H9 (cell line): ENCODE measurements around the gene ACACB. TPM values are rescaled to one million over a fixed set of nuclear protein-coding genes. Genes with fewer than 3 reads are reported as not detected.

Experiments
- DNase-seq: peaks from one replicate; pipeline ENCODE4 v3.0.0-alpha.2; 2017
- H2AFZ ChIP-seq: one replicate; pipeline ENCODE4 v1.6.1; 2013; ENCODE audit warnings: mild to moderate bottlenecking, low read length, control low read depth, moderate library complexity
- H2AK5ac ChIP-seq: 2 replicates; pipeline ENCODE4 v1.6.1; 2013; ENCODE audit warnings: low read length, control low read depth, mixed read lengths; ENCODE audit not compliant: insufficient read length
- H2BK120ac ChIP-seq: one replicate; pipeline ENCODE4 v1.6.1; 2013; ENCODE audit warnings: low read depth, mild to moderate bottlenecking, low read length, control low read depth, inconsistent platforms; ENCODE audit not compliant: poor library complexity, severe bottlenecking
- H2BK12ac ChIP-seq: 2 replicates; pipeline ENCODE4 v1.6.1; 2013; ENCODE audit warnings: low read length, control low read depth, mixed read lengths, low read depth; ENCODE audit not compliant: insufficient read length
- H2BK15ac ChIP-seq: 2 replicates; pipeline ENCODE4 v1.6.1; 2013; ENCODE audit warnings: low read depth, low read length, control low read depth
- H2BK20ac ChIP-seq: one replicate; pipeline ENCODE4 v1.6.1; 2013; ENCODE audit warnings: low read depth, mild to moderate bottlenecking, low read length, control low read depth, inconsistent platforms; ENCODE audit not compliant: poor library complexity, severe bottlenecking
- H2BK5ac ChIP-seq: 2 replicates; pipeline ENCODE4 v1.6.1; 2013; ENCODE audit warnings: low read length, control low read depth, mixed read lengths; ENCODE audit not compliant: insufficient read length
- H3K14ac ChIP-seq: 2 replicates; pipeline ENCODE4 v1.6.1; 2013; ENCODE audit warnings: low read length, control low read depth; ENCODE audit not compliant: insufficient read depth
- H3K18ac ChIP-seq: 2 replicates; pipeline ENCODE4 v1.6.1; 2013; ENCODE audit warnings: low read depth, mild to moderate bottlenecking, mixed read lengths, low read length, control low read depth; ENCODE audit not compliant: insufficient read length
- H3K23ac ChIP-seq: 2 replicates; pipeline ENCODE4 v1.6.1; 2013; ENCODE audit warnings: low read length, control low read depth, mixed read lengths, low read depth; ENCODE audit not compliant: insufficient read length
- H3K23me2 ChIP-seq: 2 replicates; pipeline ENCODE4 v1.6.1; 2013; ENCODE audit warnings: low read depth, mild to moderate bottlenecking, mixed read lengths, low read length, control low read depth; ENCODE audit not compliant: insufficient read length, poor library complexity, severe bottlenecking
- H3K27ac ChIP-seq: 2 replicates; pipeline ENCODE4 v1.5.1; 2013; ENCODE audit warnings: low read length, control low read depth, mixed read lengths, low read depth; ENCODE audit not compliant: insufficient read length
- H3K27me3 ChIP-seq: 2 replicates; pipeline ENCODE4 v1.6.1; 2013; ENCODE audit warnings: low read length, control low read depth, inconsistent platforms; ENCODE audit not compliant: insufficient read depth
- H3K4ac ChIP-seq: 2 replicates; pipeline ENCODE4 v1.6.1; 2013; ENCODE audit warnings: low read depth, mild to moderate bottlenecking, control low read depth, inconsistent platforms, low read length, moderate library complexity
- H3K4me1 ChIP-seq: 2 replicates; pipeline ENCODE4 v1.6.1; 2013; ENCODE audit warnings: low read length, control low read depth, inconsistent platforms; ENCODE audit not compliant: insufficient read depth
- H3K4me2 ChIP-seq: 2 replicates; pipeline ENCODE4 v1.6.1; 2013; ENCODE audit warnings: low read length, control low read depth, mixed read lengths; ENCODE audit not compliant: insufficient read length, insufficient read depth
- H3K56ac ChIP-seq: 2 replicates; pipeline ENCODE4 v1.6.1; 2013; ENCODE audit warnings: low read depth, mild to moderate bottlenecking, mixed read lengths, low read length, control low read depth; ENCODE audit not compliant: insufficient read length
- H3K79me1 ChIP-seq: 2 replicates; pipeline ENCODE4 v1.6.1; 2013; ENCODE audit warnings: low read depth, mild to moderate bottlenecking, moderate library complexity, low read length, control low read depth, inconsistent platforms; ENCODE audit not compliant: insufficient read depth, poor library complexity, severe bottlenecking
- H3K79me2 ChIP-seq: 2 replicates; pipeline ENCODE4 v1.6.1; 2013; ENCODE audit warnings: low read length, control low read depth, inconsistent platforms; ENCODE audit not compliant: insufficient read depth
- H3K9ac ChIP-seq: 2 replicates; pipeline ENCODE4 v1.6.1; 2013; ENCODE audit warnings: low read length, control low read depth, mixed read lengths; ENCODE audit not compliant: insufficient read length; ENCODE audit errors: extremely low read depth
- H3K9me3 ChIP-seq: one replicate; pipeline ENCODE4 v1.6.1; 2013; ENCODE audit warnings: low read depth, low read length, inconsistent platforms; ENCODE audit not compliant: control insufficient read depth
- H3T11ph ChIP-seq: one replicate; pipeline ENCODE4 v1.6.1; 2013; ENCODE audit warnings: mild to moderate bottlenecking, low read length, control low read depth, inconsistent platforms
- H4K20me1 ChIP-seq: one replicate; pipeline ENCODE4 v1.6.1; 2013; ENCODE audit not compliant: control insufficient read depth, insufficient read length, insufficient read depth
- H4K5ac ChIP-seq: 2 replicates; pipeline ENCODE4 v1.6.1; 2013; ENCODE audit warnings: low read depth, mild to moderate bottlenecking, mixed read lengths, low read length, control low read depth; ENCODE audit not compliant: insufficient read length
- H4K8ac ChIP-seq: replicated peaks from 2 replicates; pipeline ENCODE4 v1.6.1; 2013; ENCODE audit warnings: low read length, control low read depth, mixed read lengths, low read depth; ENCODE audit not compliant: insufficient read length
- H4K91ac ChIP-seq: 2 replicates; pipeline ENCODE4 v1.6.1; 2013; ENCODE audit warnings: low read depth, mild to moderate bottlenecking, moderate library complexity, mixed read lengths, low read length, control low read depth; ENCODE audit not compliant: insufficient read length
- H3K27ac Mint-ChIP-seq, 3 experiments: 2 replicates in 2 of 3; 3 replicates in 1 of 3; pipeline ENCODE4 v1.8.0; 2020 to 2021; ENCODE audit warnings: mixed read lengths in 3 of 3, mild to moderate bottlenecking in 1 of 3, moderate library complexity in 1 of 3
- H3K27me3 Mint-ChIP-seq: 2 replicates; pipeline ENCODE4 v1.8.0; 2021; ENCODE audit warnings: low read depth, mild to moderate bottlenecking, moderate library complexity, mixed read lengths
- H3K36me3 Mint-ChIP-seq, 3 experiments: 2 replicates in 2 of 3; 3 replicates in 1 of 3; pipeline ENCODE4 v1.8.0; 2020 to 2021; ENCODE audit warnings: low read depth in 3 of 3, mixed read lengths in 3 of 3; ENCODE audit not compliant: insufficient read depth in 1 of 3
- H3K4me1 Mint-ChIP-seq, 2 experiments: 2 replicates each; pipeline ENCODE4 v1.8.0; 2020; ENCODE audit warnings: mixed read lengths in 2 of 2
- H3K4me3 Mint-ChIP-seq, 2 experiments: 2 replicates in 1 of 2; 3 replicates in 1 of 2; pipeline ENCODE4 v1.8.0; 2020 to 2021; ENCODE audit warnings: mild to moderate bottlenecking in 2 of 2, mixed read lengths in 2 of 2, moderate library complexity in 1 of 2
- H3K9me3 Mint-ChIP-seq, 2 experiments: 2 replicates in 1 of 2; 3 replicates in 1 of 2; pipeline ENCODE4 v1.8.0; 2020; ENCODE audit warnings: mild to moderate bottlenecking in 2 of 2, mixed read lengths in 2 of 2, moderate library complexity in 1 of 2
- WGBS: extraction: QIAGEN DNeasy Blood & Tissue Kit; methylation state at CpG from one replicate; pipeline ENCODE4 v1.1.7; 2013; ENCODE audit warnings: missing lambda C conversion rate, low lambda C conversion rate, mixed read lengths; ENCODE audit not compliant: insufficient read length; ENCODE audit errors: extremely low coverage; 5-methylcytosine and 5-hydroxymethylcytosine counted together
- total RNA-seq: library from RNA; stranded (reverse); gene quantifications from 2 replicates; pipeline ENCODE4 v1.2.1, GENCODE V29; 2021
- TF ChIP-seq, protein P1 (sequence below): fragments of 200-600 bp; sonication (generic); conservative IDR thresholded peaks from 3 replicates; pipeline ENCODE4 v1.8.0; 2021; ENCODE audit warnings: antibody characterized with exemption, mild to moderate bottlenecking

ACACB gene
- total RNA-seq, 1 experiment from 2014 or later: 14.2 TPM

GRCh38 chr12:109097435-109098182 lies 18.8 kb upstream of the ACACB start, which contains the start of gene UNG:
TSS of gene UNG (plus strand) at chr12:109097597. CDS start at chr12:109097680, 83 bp downstream.
- H4K91ac ChIP-seq: no peak within 1 kb of the TSS
- no peak within 1 kb of the TSS for H2BK15ac ChIP-seq
- no CpG with 5 or more reads among the region's 71 CpGs for WGBS
- peak; percentile 97 for DNase-seq
- H3K79me1 ChIP-seq: peaks cover 8% of the 10 kb centered on the region
- H3K56ac ChIP-seq: no peak within 1 kb of the TSS
- H3K23me2 ChIP-seq: peaks cover 16% of the 10 kb centered on the region
- no peak within 1 kb of the TSS for H2BK20ac ChIP-seq
- no peaks in the 10 kb centered on the region for H3K9me3 ChIP-seq
- H3K23ac ChIP-seq: no peak within 1 kb of the TSS
- TF ChIP-seq, protein P1, sequence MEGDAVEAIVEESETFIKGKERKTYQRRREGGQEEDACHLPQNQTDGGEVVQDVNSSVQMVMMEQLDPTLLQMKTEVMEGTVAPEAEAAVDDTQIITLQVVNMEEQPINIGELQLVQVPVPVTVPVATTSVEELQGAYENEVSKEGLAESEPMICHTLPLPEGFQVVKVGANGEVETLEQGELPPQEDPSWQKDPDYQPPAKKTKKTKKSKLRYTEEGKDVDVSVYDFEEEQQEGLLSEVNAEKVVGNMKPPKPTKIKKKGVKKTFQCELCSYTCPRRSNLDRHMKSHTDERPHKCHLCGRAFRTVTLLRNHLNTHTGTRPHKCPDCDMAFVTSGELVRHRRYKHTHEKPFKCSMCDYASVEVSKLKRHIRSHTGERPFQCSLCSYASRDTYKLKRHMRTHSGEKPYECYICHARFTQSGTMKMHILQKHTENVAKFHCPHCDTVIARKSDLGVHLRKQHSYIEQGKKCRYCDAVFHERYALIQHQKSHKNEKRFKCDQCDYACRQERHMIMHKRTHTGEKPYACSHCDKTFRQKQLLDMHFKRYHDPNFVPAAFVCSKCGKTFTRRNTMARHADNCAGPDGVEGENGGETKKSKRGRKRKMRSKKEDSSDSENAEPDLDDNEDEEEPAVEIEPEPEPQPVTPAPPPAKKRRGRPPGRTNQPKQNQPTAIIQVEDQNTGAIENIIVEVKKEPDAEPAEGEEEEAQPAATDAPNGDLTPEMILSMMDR: no peak
- peak within 1 kb of the TSS; percentile 82 for H3K9ac ChIP-seq
- H3K36me3 Mint-ChIP-seq: peaks cover 32 to 40% (median 38%) of the 10 kb centered on the region in 3 experiments
- H2AFZ ChIP-seq: no peak within 1 kb of the TSS
- H3K4me3 Mint-ChIP-seq: peak within 1 kb of the TSS; percentile 86 to 89
- H3K4ac ChIP-seq: no peak within 1 kb of the TSS; the same call in 1 of the 2 replicates
- peak within 1 kb of the TSS; percentile 72 for H3K18ac ChIP-seq
- H2BK12ac ChIP-seq: no peak within 1 kb of the TSS
- H3K14ac ChIP-seq: peak within 1 kb of the TSS; percentile 78
- no peaks in the 10 kb centered on the region for H3K9me3 Mint-ChIP-seq
- peaks cover 7 to 23% of the 10 kb centered on the region in 2 experiments for H3K4me1 Mint-ChIP-seq
- H3K27ac ChIP-seq: no peak within 1 kb of the TSS
- no peak within 1 kb of the TSS for H3T11ph ChIP-seq
- no peaks in the 10 kb centered on the region for H3K27me3 ChIP-seq
- H2BK5ac ChIP-seq: no peak within 1 kb of the TSS
- no peak within 1 kb of the TSS for H2AK5ac ChIP-seq
- no peaks in the 10 kb centered on the region for H4K20me1 ChIP-seq
- H3K4me1 ChIP-seq: no peaks in the 10 kb centered on the region
- H2BK120ac ChIP-seq: peak within 1 kb of the TSS; percentile 24
- no peak within 1 kb of the TSS for H4K8ac ChIP-seq
- no peak within 1 kb of the TSS for H4K5ac ChIP-seq
- H3K27me3 Mint-ChIP-seq: peaks cover 8% of the 10 kb centered on the region
- peaks cover 5% of the 10 kb centered on the region; the same call in 1 of the 2 replicates for H3K79me2 ChIP-seq
- H3K4me2 ChIP-seq: peak within 1 kb of the TSS; percentile 85
- peak within 1 kb of the TSS in 2 of 3 experiments; percentile 82 to 98; a peak in 4 of 7 replicates for H3K27ac Mint-ChIP-seq
